Measurements from ENCODE around the gene DUSP18.
A peak's percentile ranks its signal among the peaks of the same experiment; 100 is the strongest.
"Not testable (repeated sequence)": the region's sequence is repeated elsewhere in the genome, so short reads cannot be mapped to it uniquely, and the experiment has no call there.

The DUSP18 gene

GRCh38 chr22:30689622-30690021 is 21.9 kb upstream of the DUSP18 start:
- Mint-ChIP-seq H3K9me3 (no peaks in the 10 kb centered on the region), H3K4me3 (no peak overlapping the region), H3K4me1 (peaks cover 14% of the 10 kb centered on the region), H3K27me3 (peaks cover 11% of the 10 kb centered on the region), H3K27ac (no peak overlapping the region)
- DNase-seq (no peak), ATAC-seq (no peak)

- ATAC-seq (no peak), DNase-seq (no peak)
- H3K9me3 Mint-ChIP-seq: no peaks in the 10 kb centered on the region
- no peaks in the 10 kb centered on the region for H3K4me1 Mint-ChIP-seq
- no peak overlapping the region for H3K4me3 Mint-ChIP-seq
- H3K27ac Mint-ChIP-seq: no peak overlapping the region
- H3K27me3 Mint-ChIP-seq: no peaks in the 10 kb centered on the region
Observed at GRCh38 chr22:30687358-30687757, 19.7 kb upstream of the DUSP18 start.

- no peak for DNase-seq
- no peaks in the 10 kb centered on the region for H3K27me3 Mint-ChIP-seq
- H3K9me3 Mint-ChIP-seq: no peaks in the 10 kb centered on the region
- ATAC-seq: no peak
- H3K4me1 Mint-ChIP-seq: no peaks in the 10 kb centered on the region
- H3K27ac Mint-ChIP-seq: no peak overlapping the region
- H3K4me3 Mint-ChIP-seq: no peak overlapping the region
Observed at GRCh38 chr22:30685178-30685577, 17.5 kb upstream of the DUSP18 start.

- H3K27me3 Mint-ChIP-seq: peaks cover 13% of the 10 kb centered on the region
- no peaks in the 10 kb centered on the region for H3K9me3 Mint-ChIP-seq
- H3K4me1 Mint-ChIP-seq: no peaks in the 10 kb centered on the region
- H3K27ac Mint-ChIP-seq: peak overlapping the region in 1 of 2 donors; percentile 15
- H3K4me3 Mint-ChIP-seq: no peak overlapping the region
- DNase-seq: no peak
- no peak for ATAC-seq
Observed at GRCh38 chr22:30681831-30682230, 14.2 kb upstream of the DUSP18 start.

GRCh38 chr22:30680991-30681770 is 13.5 kb upstream of the DUSP18 start:
- Mint-ChIP-seq H3K4me1 (no peaks in the 10 kb centered on the region), H3K4me3 (no peak overlapping the region), H3K27ac (no peak overlapping the region), H3K9me3 (no peaks in the 10 kb centered on the region), H3K27me3 (peaks cover 19% of the 10 kb centered on the region)
- DNase-seq (no peak), ATAC-seq (no peak)

GRCh38 chr22:30679895-30680690 is 12.4 kb upstream of the DUSP18 start:
- not testable (repeated sequence) for H3K27ac Mint-ChIP-seq, DNase-seq, H3K9me3 Mint-ChIP-seq, H3K4me1 Mint-ChIP-seq, ATAC-seq, H3K4me3 Mint-ChIP-seq
- peaks cover 20% of the 10 kb centered on the region for H3K27me3 Mint-ChIP-seq

- not testable (repeated sequence) for H3K9me3 Mint-ChIP-seq, DNase-seq, H3K4me3 Mint-ChIP-seq, H3K27ac Mint-ChIP-seq, ATAC-seq, H3K4me1 Mint-ChIP-seq
- H3K27me3 Mint-ChIP-seq: peaks cover 20% of the 10 kb centered on the region
Observed at GRCh38 chr22:30676565-30676964, 8.9 kb upstream of the DUSP18 start.

GRCh38 chr22:30675436-30675835 is 7.8 kb upstream of the DUSP18 start:
- peaks cover 3% of the 10 kb centered on the region for H3K4me1 Mint-ChIP-seq
- no peak overlapping the region for H3K27ac Mint-ChIP-seq
- H3K9me3 Mint-ChIP-seq: no peaks in the 10 kb centered on the region
- no peak for ATAC-seq
- no peak overlapping the region for H3K4me3 Mint-ChIP-seq
- DNase-seq: no peak
- peaks cover 20% of the 10 kb centered on the region for H3K27me3 Mint-ChIP-seq

- no peak for DNase-seq
- Mint-ChIP-seq H3K4me1 (peaks cover 7% of the 10 kb centered on the region), H3K27me3 (peaks cover 20% of the 10 kb centered on the region), H3K4me3 (no peak overlapping the region), H3K9me3 (no peaks in the 10 kb centered on the region), H3K27ac (no peak overlapping the region)
- no peak for ATAC-seq
Observed at GRCh38 chr22:30674482-30674881, 6.8 kb upstream of the DUSP18 start.

GRCh38 chr22:30673136-30673535 is 5.5 kb upstream of the DUSP18 start:
- Mint-ChIP-seq H3K4me1 (peaks cover 15% of the 10 kb centered on the region), H3K27ac (no peak overlapping the region), H3K9me3 (no peaks in the 10 kb centered on the region), H3K27me3 (peaks cover 21% of the 10 kb centered on the region), H3K4me3 (no peak overlapping the region)
- DNase-seq (no peak), ATAC-seq (no peak)

GRCh38 chr22:30671071-30671470 is 3.4 kb upstream of the DUSP18 start:
- Mint-ChIP-seq H3K4me1 (peaks cover 27% of the 10 kb centered on the region), H3K4me3 (no peak overlapping the region), H3K9me3 (no peaks in the 10 kb centered on the region), H3K27me3 (peaks cover 10% of the 10 kb centered on the region), H3K27ac (no peak overlapping the region)
- DNase-seq: no peak
- no peak for ATAC-seq

GRCh38 chr22:30668386-30668710 is 673 bp upstream of the DUSP18 start:
- peak overlapping the region in 1 of 2 donors; percentile 62 for H3K27ac Mint-ChIP-seq
- peaks cover 10% of the 10 kb centered on the region for H3K27me3 Mint-ChIP-seq
- no peak for ATAC-seq
- no peaks in the 10 kb centered on the region for H3K9me3 Mint-ChIP-seq
- H3K4me1 Mint-ChIP-seq: peaks cover 33% of the 10 kb centered on the region
- H3K4me3 Mint-ChIP-seq: peak overlapping the region; percentile 92 to 99
- no peak for DNase-seq

- H3K4me3 Mint-ChIP-seq: peak overlapping the region; percentile 92 to 99
- peaks cover 10% of the 10 kb centered on the region for H3K27me3 Mint-ChIP-seq
- ATAC-seq (no peak), DNase-seq (peak in 1 of 2 donors; percentile 14)
- H3K27ac Mint-ChIP-seq: peak overlapping the region; percentile 63 to 81
- no peaks in the 10 kb centered on the region for H3K9me3 Mint-ChIP-seq
- peaks cover 33% of the 10 kb centered on the region for H3K4me1 Mint-ChIP-seq
Observed at GRCh38 chr22:30667107-30667493, 575 bp downstream of the DUSP18 start.

- no peak overlapping the region for H3K27ac Mint-ChIP-seq
Observed at GRCh38 chr22:30665786-30666185, 1.9 kb downstream of the DUSP18 start.

GRCh38 chr22:30665266-30665665 is 2.4 kb downstream of the DUSP18 start:
- H3K4me3 Mint-ChIP-seq: no peak overlapping the region
- H3K9me3 Mint-ChIP-seq: no peaks in the 10 kb centered on the region

More at GRCh38 chr22:30665786-30666185, 1.9 kb downstream of the DUSP18 start:
- Mint-ChIP-seq H3K27me3 (peaks cover 10% of the 10 kb centered on the region), H3K4me1 (peaks cover 33% of the 10 kb centered on the region), H3K9me3 (no peaks in the 10 kb centered on the region), H3K4me3 (peak overlapping the region in 1 of 2 donors; percentile 17)
- ATAC-seq (no peak), DNase-seq (no peak)

GRCh38 chr22:30664798-30665197 is 2.9 kb downstream of the DUSP18 start:
- Mint-ChIP-seq H3K9me3 (no peaks in the 10 kb centered on the region), H3K27ac (no peak overlapping the region), H3K4me1 (peaks cover 26% of the 10 kb centered on the region), H3K4me3 (no peak overlapping the region), H3K27me3 (peaks cover 10% of the 10 kb centered on the region)
- no peak for ATAC-seq
- no peak for DNase-seq

More at GRCh38 chr22:30665266-30665665, 2.4 kb downstream of the DUSP18 start:
- DNase-seq (no peak), ATAC-seq (no peak)
- H3K27ac Mint-ChIP-seq: no peak overlapping the region
- H3K4me1 Mint-ChIP-seq: peaks cover 28% of the 10 kb centered on the region
- H3K27me3 Mint-ChIP-seq: peaks cover 10% of the 10 kb centered on the region

Measured in stimulated activated naive CD8-positive, alpha-beta T cell treated with anti-CD3 and anti-CD28 coated beads, Interleukin-15, amount 100 ng/mL, for 72 hours (primary cell).